Keratinocyte (primary cell): Measurements from ENCODE around the gene PLCH2. TPM values are rescaled to one million over a fixed set of nuclear protein-coding genes. Genes with fewer than 3 reads are reported as not detected.

Source experiments
- DNase-seq: peaks from one replicate; pipeline ENCODE4 v3.0.0-alpha.2; 2011; ENCODE audit warnings: low read depth, missing footprints, low spot score
- FAIRE-seq: peaks from 2 replicates; lab custom pipeline; 2011; peaks lifted over from hg19 to GRCh38; lab: Jason Lieb, UNC
- H2AFZ ChIP-seq: 2 replicates; pipeline ENCODE4 v1.6.0; 2012; ENCODE audit warnings: low read length, control low read depth, inconsistent platforms; ENCODE audit not compliant: control insufficient read depth
- H3K27ac ChIP-seq: 2 replicates; pipeline ENCODE4 v1.5.1; 2011; ENCODE audit warnings: low read length; ENCODE audit not compliant: control insufficient read depth, insufficient read depth
- H3K27me3 ChIP-seq: 3 replicates; pipeline ENCODE4 v1.6.0; 2011; ENCODE audit warnings: low read length; ENCODE audit not compliant: control insufficient read depth, insufficient read depth; ENCODE audit errors: extremely low read depth
- H3K36me3 ChIP-seq, 2 experiments: 2 replicates in 1 of 2; 3 replicates in 1 of 2; pipeline ENCODE4 v1.5.1; 2011; ENCODE audit warnings: low read length in 2 of 2, mild to moderate bottlenecking in 1 of 2; ENCODE audit not compliant: control insufficient read depth in 2 of 2, insufficient read depth in 2 of 2; ENCODE audit errors: extremely low read depth in 1 of 2
- H3K4me1 ChIP-seq: 3 replicates; pipeline ENCODE4 v1.5.1; 2011; ENCODE audit warnings: low read length; ENCODE audit not compliant: control insufficient read depth, insufficient read depth; ENCODE audit errors: extremely low read depth
- H3K4me2 ChIP-seq: 3 replicates; pipeline ENCODE4 v1.6.0; 2011; ENCODE audit warnings: low read depth, low read length; ENCODE audit not compliant: control insufficient read depth, insufficient read depth; ENCODE audit errors: extremely low read depth
- H3K4me3 ChIP-seq, 3 experiments: fragments of 200-600 bp in 1 of 3; sonication (generic) in 1 of 3; 2 replicates in 2 of 3; 3 replicates in 1 of 3; pipeline ENCODE4 v1.5.1; 2011 to 2016; ENCODE audit warnings: low read length in 3 of 3, mild to moderate bottlenecking in 3 of 3, control low read depth in 2 of 3, inconsistent platforms in 1 of 3, low read depth in 1 of 3, mixed read lengths in 1 of 3, mixed run types in 1 of 3, moderate library complexity in 1 of 3; ENCODE audit not compliant: control insufficient read depth in 2 of 3, insufficient read depth in 2 of 3; ENCODE audit errors: extremely low read depth in 1 of 3
- H3K79me2 ChIP-seq: 2 replicates; pipeline ENCODE4 v1.6.0; 2012; ENCODE audit warnings: low read length; ENCODE audit not compliant: control insufficient read depth, insufficient read depth
- H3K9ac ChIP-seq: 3 replicates; pipeline ENCODE4 v1.6.0; 2011; ENCODE audit warnings: low read length; ENCODE audit not compliant: control insufficient read depth, insufficient read depth; ENCODE audit errors: extremely low read depth
- H3K9me1 ChIP-seq: 3 replicates; pipeline ENCODE4 v1.6.0; 2011; ENCODE audit warnings: low read length; ENCODE audit not compliant: control insufficient read depth, insufficient read depth; ENCODE audit errors: extremely low read depth
- H3K9me3 ChIP-seq: 2 replicates; pipeline ENCODE4 v1.5.1; 2012; ENCODE audit warnings: low read depth, low read length; ENCODE audit not compliant: control insufficient read depth
- H4K20me1 ChIP-seq: 3 replicates; pipeline ENCODE4 v1.6.0; 2011; ENCODE audit warnings: low read length; ENCODE audit not compliant: control insufficient read depth, insufficient read depth; ENCODE audit errors: extremely low read depth
- EZH2 ChIP-seq: IDR thresholded peaks from one replicate; pipeline ENCODE4 v1.6.1; 2012; ENCODE audit warnings: inconsistent platforms, mild to moderate bottlenecking, low read length, moderate library complexity
- dilution Hi-C: fragments of 300-500 bp; cut with MboI; formaldehyde crosslinking; loops from one replicate; pipeline ENCODE4 v1.7.0; 2020; ENCODE audit warnings: low sequenced_read_pairs; ENCODE audit not compliant: extremely low pct_ligation_motif_present
- polyA minus RNA-seq, 3 experiments: library from RNA; depleted of rRNA, polyadenylated mRNA; stranded (reverse); fragments of >200 nt; gene quantifications; 1 replicate in 1 of 3; 2 replicates in 1 of 3; 3 replicates in 1 of 3; pipeline ENCODE4 v1.2.3, GENCODE V29; 2011
- polyA plus RNA-seq, 5 experiments: library from polyadenylated mRNA; depleted of rRNA in 3 of 5; stranded (reverse) in 3 of 5; stranded (forward) in 1 of 5; unstranded in 1 of 5; fragments of >200 nt; gene quantifications; 1 replicate in 1 of 5; 2 replicates in 3 of 5; 3 replicates in 1 of 5; pipeline versions ENCODE4 v1.2.1 to v1.2.3, GENCODE V29; 2011 to 2012; ENCODE audit warnings: missing spikeins in 2 of 5, low read depth in 1 of 5, low replicate concordance in 1 of 5
- TF ChIP-seq, protein P1 (sequence below), 3 experiments: IDR thresholded peaks in 1 of 3; conservative IDR thresholded peaks in 1 of 3; optimal IDR thresholded peaks in 1 of 3; 2 replicates in 2 of 3; 3 replicates in 1 of 3; pipeline versions ENCODE3 to v1.5.1; 2011; ENCODE audit warnings: low read length in 3 of 3, mild to moderate bottlenecking in 3 of 3, moderate library complexity in 2 of 3, control low read depth in 1 of 3, inconsistent platforms in 1 of 3; ENCODE audit not compliant: insufficient read depth in 2 of 3; ENCODE audit errors: extremely low read depth in 1 of 3

The PLCH2 gene, protein sequence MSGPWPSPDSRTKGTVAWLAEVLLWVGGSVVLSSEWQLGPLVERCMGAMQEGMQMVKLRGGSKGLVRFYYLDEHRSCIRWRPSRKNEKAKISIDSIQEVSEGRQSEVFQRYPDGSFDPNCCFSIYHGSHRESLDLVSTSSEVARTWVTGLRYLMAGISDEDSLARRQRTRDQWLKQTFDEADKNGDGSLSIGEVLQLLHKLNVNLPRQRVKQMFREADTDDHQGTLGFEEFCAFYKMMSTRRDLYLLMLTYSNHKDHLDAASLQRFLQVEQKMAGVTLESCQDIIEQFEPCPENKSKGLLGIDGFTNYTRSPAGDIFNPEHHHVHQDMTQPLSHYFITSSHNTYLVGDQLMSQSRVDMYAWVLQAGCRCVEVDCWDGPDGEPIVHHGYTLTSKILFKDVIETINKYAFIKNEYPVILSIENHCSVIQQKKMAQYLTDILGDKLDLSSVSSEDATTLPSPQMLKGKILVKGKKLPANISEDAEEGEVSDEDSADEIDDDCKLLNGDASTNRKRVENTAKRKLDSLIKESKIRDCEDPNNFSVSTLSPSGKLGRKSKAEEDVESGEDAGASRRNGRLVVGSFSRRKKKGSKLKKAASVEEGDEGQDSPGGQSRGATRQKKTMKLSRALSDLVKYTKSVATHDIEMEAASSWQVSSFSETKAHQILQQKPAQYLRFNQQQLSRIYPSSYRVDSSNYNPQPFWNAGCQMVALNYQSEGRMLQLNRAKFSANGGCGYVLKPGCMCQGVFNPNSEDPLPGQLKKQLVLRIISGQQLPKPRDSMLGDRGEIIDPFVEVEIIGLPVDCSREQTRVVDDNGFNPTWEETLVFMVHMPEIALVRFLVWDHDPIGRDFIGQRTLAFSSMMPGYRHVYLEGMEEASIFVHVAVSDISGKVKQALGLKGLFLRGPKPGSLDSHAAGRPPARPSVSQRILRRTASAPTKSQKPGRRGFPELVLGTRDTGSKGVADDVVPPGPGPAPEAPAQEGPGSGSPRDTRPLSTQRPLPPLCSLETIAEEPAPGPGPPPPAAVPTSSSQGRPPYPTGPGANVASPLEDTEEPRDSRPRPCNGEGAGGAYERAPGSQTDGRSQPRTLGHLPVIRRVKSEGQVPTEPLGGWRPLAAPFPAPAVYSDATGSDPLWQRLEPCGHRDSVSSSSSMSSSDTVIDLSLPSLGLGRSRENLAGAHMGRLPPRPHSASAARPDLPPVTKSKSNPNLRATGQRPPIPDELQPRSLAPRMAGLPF (N-terminal part only)
- 57.4 to 74.0 TPM (median 66.3 TPM) in 3 replicates for polyA plus RNA-seq
- polyA plus RNA-seq (2011; ENCODE audit: low read depth), result 17.9 TPM
- 24.2 and 50.6 TPM in 2 replicates for polyA plus RNA-seq (2011; cell fraction: cytosol; rRNA removed)
- polyA plus RNA-seq (2011; cell fraction: nucleus; rRNA removed), result 215 and 298 TPM in 2 replicates
- polyA plus RNA-seq (2012; ENCODE audit: low replicate concordance), result 46.5 and 86.1 TPM in 2 replicates
- 57.0 to 77.1 TPM (median 64.7 TPM) in 3 replicates for polyA minus RNA-seq
- polyA minus RNA-seq (2011; cell fraction: cytosol; rRNA and poly(A)+ RNA removed), result 123 TPM
- polyA minus RNA-seq (2011; cell fraction: nucleus; rRNA and poly(A)+ RNA removed), result 170 and 173 TPM in 2 replicates

DNA sequence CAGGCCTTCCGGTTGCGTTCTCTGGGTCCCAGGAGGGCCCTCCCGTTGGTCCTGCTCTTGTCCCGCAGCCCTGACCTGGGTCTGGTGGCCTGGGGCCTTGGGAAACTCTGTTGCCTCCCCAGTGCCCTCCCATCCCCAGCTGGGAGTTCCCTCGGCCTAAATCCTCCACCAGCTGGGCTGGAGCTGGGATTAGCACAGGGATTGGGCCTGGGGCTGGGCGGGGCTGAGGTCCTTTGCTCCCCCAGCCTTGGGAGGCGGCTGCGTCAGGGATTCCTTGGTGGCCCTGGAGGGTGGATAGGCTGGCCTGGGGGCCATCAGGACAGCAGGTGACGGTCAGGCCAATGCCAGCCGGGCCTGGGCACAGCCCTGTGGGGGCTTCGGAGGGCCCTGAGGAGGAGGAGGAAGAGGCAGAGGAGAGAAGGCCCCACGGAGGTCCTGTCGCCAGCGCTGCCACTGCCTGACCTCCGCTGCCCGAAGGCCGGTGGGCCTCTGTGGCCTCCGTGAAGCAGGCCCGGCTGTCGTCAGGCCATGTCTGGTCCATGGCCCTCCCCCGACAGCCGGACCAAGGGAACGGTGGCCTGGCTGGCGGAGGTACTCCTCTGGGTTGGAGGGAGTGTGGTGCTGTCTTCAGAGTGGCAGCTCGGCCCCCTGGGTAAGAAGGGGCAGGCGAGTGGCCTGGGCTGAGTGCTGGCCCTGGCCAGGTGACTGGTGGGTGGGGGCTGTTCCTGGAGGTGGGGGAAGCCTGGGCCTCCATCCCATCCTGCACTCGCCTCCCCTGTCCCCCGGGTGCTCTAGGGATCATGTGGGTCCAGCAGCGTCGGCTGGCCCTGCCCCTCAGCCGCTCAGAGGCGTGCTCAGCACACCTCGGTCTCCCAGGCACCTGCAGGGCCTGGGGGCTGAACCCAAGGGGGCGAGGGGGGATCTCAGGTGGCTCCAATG, at the start of gene PLCH2:
Gene PLCH2 (plus strand): TSS at position 229 of the 939 bp plus-strand sequence. CDS start 300 bp downstream, at position 529.
- no peak within 1 kb of the TSS for H2AFZ ChIP-seq
- H3K4me2 ChIP-seq, result no peak within 1 kb of the TSS
- H3K79me2 ChIP-seq, result peaks cover 71% of the 10 kb centered on the region
- H3K27me3 ChIP-seq, result no peaks in the 10 kb centered on the region
- H4K20me1 ChIP-seq, result peaks cover 42% of the 10 kb centered on the region
- H3K4me1 ChIP-seq, result peaks cover 14% of the 10 kb centered on the region
- H3K9me3 ChIP-seq, result no peaks in the 10 kb centered on the region
- H3K27ac ChIP-seq, result no peak within 1 kb of the TSS
- DNase-seq (no peak), FAIRE-seq (no peak)
- H3K9me1 ChIP-seq, result no peaks in the 10 kb centered on the region
- H3K36me3 ChIP-seq, result peaks cover 7 to 14% of the 10 kb centered on the region in 2 experiments
- H3K9ac ChIP-seq, result no peak within 1 kb of the TSS
- H3K4me3 ChIP-seq, result no peak within 1 kb of the TSS
- TF ChIP-seq, protein P1, sequence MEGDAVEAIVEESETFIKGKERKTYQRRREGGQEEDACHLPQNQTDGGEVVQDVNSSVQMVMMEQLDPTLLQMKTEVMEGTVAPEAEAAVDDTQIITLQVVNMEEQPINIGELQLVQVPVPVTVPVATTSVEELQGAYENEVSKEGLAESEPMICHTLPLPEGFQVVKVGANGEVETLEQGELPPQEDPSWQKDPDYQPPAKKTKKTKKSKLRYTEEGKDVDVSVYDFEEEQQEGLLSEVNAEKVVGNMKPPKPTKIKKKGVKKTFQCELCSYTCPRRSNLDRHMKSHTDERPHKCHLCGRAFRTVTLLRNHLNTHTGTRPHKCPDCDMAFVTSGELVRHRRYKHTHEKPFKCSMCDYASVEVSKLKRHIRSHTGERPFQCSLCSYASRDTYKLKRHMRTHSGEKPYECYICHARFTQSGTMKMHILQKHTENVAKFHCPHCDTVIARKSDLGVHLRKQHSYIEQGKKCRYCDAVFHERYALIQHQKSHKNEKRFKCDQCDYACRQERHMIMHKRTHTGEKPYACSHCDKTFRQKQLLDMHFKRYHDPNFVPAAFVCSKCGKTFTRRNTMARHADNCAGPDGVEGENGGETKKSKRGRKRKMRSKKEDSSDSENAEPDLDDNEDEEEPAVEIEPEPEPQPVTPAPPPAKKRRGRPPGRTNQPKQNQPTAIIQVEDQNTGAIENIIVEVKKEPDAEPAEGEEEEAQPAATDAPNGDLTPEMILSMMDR (optimal IDR thresholded peaks at IDR 0.05 in 1 of 3, IDR thresholded peaks at IDR 0.05 in 1 of 3, conservative IDR thresholded peaks at IDR 0.05 in 1 of 3; ENCODE audit: extremely low read depth in 1 of 3, insufficient read depth in 2 of 3, low read length in 3 of 3), result no peak
- no peak for TF ChIP-seq EZH2
- dilution Hi-C loops, result no loop called here
